Coronary artery (tissue), 2 donors: ENCODE data around the gene ZNF3.

Experiments used
- DNase-seq: peaks from one replicate; pipeline ENCODE4 v3.0.0-alpha.2; 2017; ENCODE audit warnings: low spot score
- H3K27ac ChIP-seq, 2 donors: fragments of 200-600 bp; sonication (generic); one replicate each; pipeline ENCODE4 v1.5.1; 2016 to 2019
- H3K4me3 ChIP-seq: fragments of 200-600 bp; sonication (generic); 2 replicates; pipeline ENCODE4 v1.5.1; 2016; ENCODE audit warnings: mild to moderate bottlenecking, moderate library complexity
- CTCF ChIP-seq: fragments of 200-600 bp; sonication (generic); IDR thresholded peaks from one replicate; pipeline ENCODE4 v1.5.1; 2019; ENCODE audit warnings: antibody characterized with exemption

The ZNF3 gene

GRCh38 chr7:100021297-100021696, 60.2 kb downstream of the ZNF3 start:
- no peak overlapping the region for H3K27ac ChIP-seq
- no peak overlapping the region for H3K4me3 ChIP-seq
- TF ChIP-seq CTCF = no peak
- no peak for DNase-seq
